Stimulated activated CD4-positive, alpha-beta T cell treated with anti-CD3 and anti-CD28 coated beads, TNF-alpha, amount 100 ng/mL, for 4 hours (primary cell): ENCODE results near the gene TRPC4.
"Not testable (repeated sequence)": the region's sequence is repeated elsewhere in the genome, so short reads cannot be mapped to it uniquely, and the experiment has no call there.

Source experiments
- DNase-seq, 3 experiments: peaks; one replicate each; pipeline ENCODE4 v3.0.0-alpha.2; 2020; ENCODE audit warnings: low read depth in 3 of 3

The TRPC4 gene

GRCh38 chr13:37833411-37833810, 36.2 kb downstream of the TRPC4 start:
- DNase-seq: no peak

- DNase-seq: no peak
Observed at GRCh38 chr13:37816276-37816675, 53.3 kb downstream of the TRPC4 start.

GRCh38 chr13:37811441-37811840, 58.1 kb downstream of the TRPC4 start:
- no peak for DNase-seq

GRCh38 chr13:37806666-37807065, 62.9 kb downstream of the TRPC4 start:
- DNase-seq: no peak

GRCh38 chr13:37797631-37798030, 71.9 kb downstream of the TRPC4 start:
- no peak for DNase-seq

GRCh38 chr13:37796795-37797194, 72.8 kb downstream of the TRPC4 start:
- DNase-seq: not testable (repeated sequence)

- no peak for DNase-seq
Observed at GRCh38 chr13:37795326-37795725, 74.2 kb downstream of the TRPC4 start.

GRCh38 chr13:37791699-37792098, 77.9 kb downstream of the TRPC4 start:
- DNase-seq: no peak

- DNase-seq: no peak
Observed at GRCh38 chr13:37788346-37788745, 81.2 kb downstream of the TRPC4 start.

- DNase-seq: no peak
Observed at GRCh38 chr13:37777676-37778075, 91.9 kb downstream of the TRPC4 start.

- DNase-seq: no peak
Observed at GRCh38 chr13:37775871-37776270, 93.7 kb downstream of the TRPC4 start.

GRCh38 chr13:37772644-37773043, 96.9 kb downstream of the TRPC4 start:
- DNase-seq: no peak

GRCh38 chr13:37769545-37769944, 100.0 kb downstream of the TRPC4 start:
- DNase-seq: no peak

GRCh38 chr13:37769078-37769477, 100.5 kb downstream of the TRPC4 start:
- no peak for DNase-seq

GRCh38 chr13:37766502-37766901, 103.1 kb downstream of the TRPC4 start:
- DNase-seq: no peak

- no peak for DNase-seq
Observed at GRCh38 chr13:37755349-37755748, 114.2 kb downstream of the TRPC4 start.

GRCh38 chr13:37753776-37754175, 115.8 kb downstream of the TRPC4 start:
- DNase-seq: no peak

- DNase-seq: no peak
Observed at GRCh38 chr13:37752146-37752545, 117.4 kb downstream of the TRPC4 start.

- no peak for DNase-seq
Observed at GRCh38 chr13:37751025-37751424, 118.5 kb downstream of the TRPC4 start.

GRCh38 chr13:37748913-37749312, 120.7 kb downstream of the TRPC4 start:
- DNase-seq: no peak

- DNase-seq: no peak
Observed at GRCh38 chr13:37747071-37747612, 122.4 kb downstream of the TRPC4 start.

- no peak for DNase-seq
Observed at GRCh38 chr13:37741536-37741935, 128.0 kb downstream of the TRPC4 start.

- no peak for DNase-seq
Observed at GRCh38 chr13:37736045-37736444, 133.5 kb downstream of the TRPC4 start.

GRCh38 chr13:37735293-37735692, 134.3 kb downstream of the TRPC4 start:
- DNase-seq: no peak
